Bronchial epithelial cell (primary cell): ENCODE results near the gene LASP1. TPM values are rescaled to one million over a fixed set of nuclear protein-coding genes. Genes with fewer than 3 reads are reported as not detected.

ENCODE experiments used
- DNase-seq: peaks from one replicate; pipeline ENCODE4 v3.0.0-alpha.2; 2010; ENCODE audit warnings: low read depth
- FAIRE-seq: peaks from 2 replicates; lab custom pipeline; 2011; peaks lifted over from hg19 to GRCh38; lab: Jason Lieb, UNC
- H3K27me3 ChIP-seq: 2 replicates; pipeline ENCODE4 v1.5.1; 2011; ENCODE audit warnings: low read length; ENCODE audit not compliant: control insufficient read depth, insufficient read depth
- H3K36me3 ChIP-seq: 2 replicates; pipeline ENCODE4 v1.5.1; 2011; ENCODE audit warnings: low read length; ENCODE audit not compliant: control insufficient read depth, insufficient read depth
- H3K4me3 ChIP-seq: 2 replicates; pipeline ENCODE4 v1.5.1; 2011; ENCODE audit warnings: mild to moderate bottlenecking, low read depth, low read length, control low read depth
- total RNA-seq: library from RNA; depleted of rRNA; stranded (reverse); fragments of >200 nt; gene quantifications from 2 replicates; pipeline ENCODE4 v1.2.1, GENCODE V29; 2014
- TF ChIP-seq, protein P1 (sequence below): IDR thresholded peaks from 2 replicates; pipeline ENCODE4 v1.5.1; 2011; ENCODE audit warnings: mild to moderate bottlenecking, moderate library complexity, low read length, control low read depth, inconsistent platforms; ENCODE audit not compliant: insufficient read depth, severe bottlenecking

Gene LASP1
- total RNA-seq, 1 donor from 2014 or later, result 21.9 TPM

DNA sequence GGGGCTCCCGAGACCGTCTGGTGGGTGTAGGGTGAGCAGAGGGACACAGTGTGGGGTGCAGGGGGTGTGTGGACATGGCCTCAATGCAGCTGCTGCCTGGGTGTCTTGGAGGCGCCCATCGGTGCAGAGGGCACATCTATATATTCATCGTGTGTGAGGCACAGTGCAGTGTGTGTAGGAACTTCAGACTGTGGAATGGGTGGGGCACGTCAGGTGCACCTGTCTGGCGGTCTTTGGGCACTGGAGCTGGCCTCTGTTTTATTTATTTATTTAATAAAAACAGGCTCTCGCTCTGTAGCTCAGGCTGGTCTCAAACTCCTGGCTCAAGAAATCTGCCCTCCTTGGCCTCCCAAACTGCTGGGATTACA lies 16.8 kb downstream of the LASP1 start:
- peaks cover 29% of the 10 kb centered on the region for H3K36me3 ChIP-seq
- DNase-seq (no peak), FAIRE-seq (no peak)
- no peak overlapping the region for H3K4me3 ChIP-seq
- TF ChIP-seq, protein P1, sequence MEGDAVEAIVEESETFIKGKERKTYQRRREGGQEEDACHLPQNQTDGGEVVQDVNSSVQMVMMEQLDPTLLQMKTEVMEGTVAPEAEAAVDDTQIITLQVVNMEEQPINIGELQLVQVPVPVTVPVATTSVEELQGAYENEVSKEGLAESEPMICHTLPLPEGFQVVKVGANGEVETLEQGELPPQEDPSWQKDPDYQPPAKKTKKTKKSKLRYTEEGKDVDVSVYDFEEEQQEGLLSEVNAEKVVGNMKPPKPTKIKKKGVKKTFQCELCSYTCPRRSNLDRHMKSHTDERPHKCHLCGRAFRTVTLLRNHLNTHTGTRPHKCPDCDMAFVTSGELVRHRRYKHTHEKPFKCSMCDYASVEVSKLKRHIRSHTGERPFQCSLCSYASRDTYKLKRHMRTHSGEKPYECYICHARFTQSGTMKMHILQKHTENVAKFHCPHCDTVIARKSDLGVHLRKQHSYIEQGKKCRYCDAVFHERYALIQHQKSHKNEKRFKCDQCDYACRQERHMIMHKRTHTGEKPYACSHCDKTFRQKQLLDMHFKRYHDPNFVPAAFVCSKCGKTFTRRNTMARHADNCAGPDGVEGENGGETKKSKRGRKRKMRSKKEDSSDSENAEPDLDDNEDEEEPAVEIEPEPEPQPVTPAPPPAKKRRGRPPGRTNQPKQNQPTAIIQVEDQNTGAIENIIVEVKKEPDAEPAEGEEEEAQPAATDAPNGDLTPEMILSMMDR, result no peak
- H3K27me3 ChIP-seq, result no peaks in the 10 kb centered on the region

DNA sequence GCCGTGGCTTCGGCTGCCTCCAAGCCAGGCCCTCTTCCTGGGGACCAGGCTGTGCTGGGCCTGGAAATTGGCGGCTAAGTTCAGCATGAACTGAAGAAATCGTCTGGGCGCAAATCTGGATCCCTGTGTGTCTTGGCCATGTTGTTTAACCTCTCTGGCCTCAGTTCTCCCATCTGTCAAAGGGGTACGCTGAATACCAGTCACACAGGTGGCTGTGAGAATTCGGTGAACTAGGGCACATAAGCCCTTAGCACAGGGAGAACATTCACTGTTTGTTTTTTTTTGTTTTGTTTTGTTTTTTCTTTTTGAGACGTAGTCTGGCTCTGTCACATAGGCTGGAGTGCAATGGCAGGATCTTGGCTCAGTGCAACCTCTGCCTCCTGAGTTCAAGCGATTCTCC lies 19.0 kb downstream of the LASP1 start:
- FAIRE-seq (peak; percentile 52), DNase-seq (no peak)
- TF ChIP-seq, protein P1, result no peak
- Histone ChIP-seq H3K27me3 (no peaks in the 10 kb centered on the region), H3K4me3 (no peak overlapping the region), H3K36me3 (peaks cover 35% of the 10 kb centered on the region)

DNA sequence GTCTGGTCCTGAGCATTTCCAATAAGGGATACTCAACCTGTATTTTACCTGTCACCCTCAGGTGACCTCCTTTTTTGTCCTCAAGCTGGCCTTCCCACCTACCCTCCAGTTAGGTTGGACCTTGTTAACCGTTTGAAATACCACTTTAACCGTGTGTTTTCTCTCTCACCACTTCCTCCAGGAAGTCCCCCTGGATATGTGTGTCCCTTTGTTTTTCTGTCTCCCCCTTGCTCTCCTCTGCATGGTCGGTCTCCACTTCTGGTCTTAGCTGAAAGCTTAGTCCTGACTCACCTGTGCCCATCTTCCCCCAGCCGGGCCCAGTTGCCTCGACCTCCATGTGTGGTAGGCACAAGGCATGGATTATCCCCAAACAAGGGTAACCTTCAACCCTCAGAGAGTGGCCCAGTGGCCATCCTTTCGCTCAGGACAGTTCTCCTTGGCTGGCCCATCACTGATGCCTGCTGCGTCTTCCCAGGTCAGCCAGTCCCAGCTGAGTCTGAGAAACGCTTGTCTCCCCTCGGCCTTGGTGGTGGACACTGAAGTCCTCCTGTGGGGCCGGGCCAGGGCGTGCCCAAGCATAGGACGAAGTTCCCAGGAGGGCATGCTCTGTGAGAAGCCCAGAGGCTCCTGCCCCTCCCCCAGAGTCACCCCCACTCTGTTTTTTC lies 20.0 kb downstream of the LASP1 start:
- Histone ChIP-seq H3K36me3 (peaks cover 33% of the 10 kb centered on the region), H3K27me3 (no peaks in the 10 kb centered on the region), H3K4me3 (no peak overlapping the region)
- TF ChIP-seq, protein P1, result no peak
- no peak for DNase-seq
- FAIRE-seq, result no peak

- FAIRE-seq (no peak), DNase-seq (no peak)
- H3K4me3 ChIP-seq, result no peak overlapping the region
- H3K27me3 ChIP-seq, result no peaks in the 10 kb centered on the region
- TF ChIP-seq, protein P1, result no peak
- peaks cover 30% of the 10 kb centered on the region for H3K36me3 ChIP-seq
Observed at GRCh38 chr17:38890410-38890746, 20.5 kb downstream of the LASP1 start.

GRCh38 chr17:38891441-38891840 lies 21.6 kb downstream of the LASP1 start:
- Histone ChIP-seq H3K27me3 (no peaks in the 10 kb centered on the region), H3K36me3 (peaks cover 33% of the 10 kb centered on the region), H3K4me3 (no peak overlapping the region)
- no peak for DNase-seq
- TF ChIP-seq, protein P1, result no peak
- FAIRE-seq, result peak; percentile 32

- DNase-seq (no peak), FAIRE-seq (no peak)
- H3K4me3 ChIP-seq, result no peak overlapping the region
- TF ChIP-seq, protein P1, result no peak
- peaks cover 38% of the 10 kb centered on the region for H3K36me3 ChIP-seq
- no peaks in the 10 kb centered on the region for H3K27me3 ChIP-seq
Observed at GRCh38 chr17:38892083-38892482, 22.2 kb downstream of the LASP1 start.
